GM19438 (cell line): Measurements from ENCODE around the gene SMAD9.
"Not testable (repeated sequence)": the region's sequence is repeated elsewhere in the genome, so short reads cannot be mapped to it uniquely, and the experiment has no call there.

ENCODE experiments used
- ATAC-seq: cut with Tn5 transposase; IDR thresholded peaks from one replicate; pipeline ENCODE4 v1.9.1; 2021; ENCODE audit warnings: low read depth; ENCODE audit not compliant: unreplicated experiment

Gene SMAD9

GRCh38 chr13:36912973-36913372 is 7.1 kb downstream of the SMAD9 start:
- ATAC-seq: no peak

DNA sequence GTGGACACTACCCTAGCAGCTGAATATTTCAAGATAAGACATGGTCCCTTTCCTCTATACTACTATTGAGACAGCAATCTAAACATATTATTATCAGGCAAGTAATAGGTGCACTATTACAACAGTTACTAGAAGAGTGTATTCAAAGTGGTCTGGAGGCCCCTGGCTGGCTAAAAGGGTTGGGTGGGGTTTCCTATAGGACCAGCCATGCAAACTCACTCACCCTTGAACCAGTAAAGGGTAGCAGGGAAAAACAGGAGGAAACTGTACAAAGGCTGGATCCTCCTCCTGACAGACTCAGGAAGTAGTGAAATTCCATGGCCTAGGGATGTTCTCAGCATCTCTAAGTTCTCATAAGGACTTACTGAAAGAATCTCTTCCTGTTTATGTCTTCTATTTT is 7.7 kb downstream of the SMAD9 start:
- ATAC-seq: no peak

GRCh38 chr13:36910545-36910944 is 9.5 kb downstream of the SMAD9 start:
- ATAC-seq: no peak

- ATAC-seq: no peak
Measured at GRCh38 chr13:36907821-36908220, 12.2 kb downstream of the SMAD9 start.

GRCh38 chr13:36907266-36907665 is 12.8 kb downstream of the SMAD9 start:
- no peak for ATAC-seq

DNA sequence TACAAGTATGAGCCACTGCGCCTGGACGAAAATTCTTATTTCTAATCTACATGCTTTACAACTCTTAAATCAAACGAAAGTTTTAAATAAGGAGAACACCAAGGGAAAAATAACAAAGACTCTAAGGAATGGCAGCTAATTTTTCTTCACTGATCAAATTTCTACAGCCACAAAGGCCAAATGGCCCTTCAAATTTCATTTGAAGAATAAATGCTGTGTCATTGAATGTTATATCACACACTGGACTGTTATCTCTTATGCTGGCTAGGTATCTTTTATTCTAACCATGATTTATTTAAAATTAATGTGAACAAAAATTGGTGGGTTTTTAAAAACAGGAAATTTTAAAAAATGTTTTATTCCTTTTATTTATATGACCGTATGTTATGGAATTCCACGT is 14.1 kb downstream of the SMAD9 start:
- no peak for ATAC-seq

DNA sequence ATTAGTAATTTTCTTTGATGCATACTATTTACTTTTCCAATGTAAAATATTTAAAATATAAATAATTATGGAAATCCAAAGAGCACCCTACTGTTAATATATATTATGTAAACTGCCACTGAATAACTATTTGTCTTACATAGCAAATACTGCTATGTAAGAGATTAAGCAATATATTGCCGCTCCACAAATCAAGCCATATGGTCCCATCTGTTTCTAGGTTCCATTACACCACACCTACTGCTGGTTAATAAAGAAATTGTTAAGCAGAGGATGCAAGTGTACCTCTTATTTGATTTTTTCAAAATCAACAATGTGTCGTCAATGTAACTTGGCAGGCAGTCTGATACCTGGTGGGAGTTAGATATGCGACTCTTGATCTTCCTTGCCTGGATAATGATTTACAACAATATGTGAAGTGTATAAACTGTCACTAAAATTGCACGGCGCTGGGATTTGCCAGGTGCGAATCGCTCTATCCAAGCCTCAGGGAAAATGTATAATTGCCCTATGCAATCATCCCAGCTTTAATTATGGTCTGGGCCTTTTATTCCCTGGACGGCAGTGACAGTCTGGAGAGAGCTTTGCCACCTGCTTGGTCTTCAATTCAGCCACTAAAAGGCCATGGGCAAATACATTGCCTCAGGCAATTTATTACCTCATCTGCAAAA is 16.0 kb downstream of the SMAD9 start:
- ATAC-seq: no peak

GRCh38 chr13:36897054-36897616 is 22.9 kb downstream of the SMAD9 start:
- ATAC-seq: no peak

GRCh38 chr13:36891752-36892151 is 28.3 kb downstream of the SMAD9 start:
- no peak for ATAC-seq

DNA sequence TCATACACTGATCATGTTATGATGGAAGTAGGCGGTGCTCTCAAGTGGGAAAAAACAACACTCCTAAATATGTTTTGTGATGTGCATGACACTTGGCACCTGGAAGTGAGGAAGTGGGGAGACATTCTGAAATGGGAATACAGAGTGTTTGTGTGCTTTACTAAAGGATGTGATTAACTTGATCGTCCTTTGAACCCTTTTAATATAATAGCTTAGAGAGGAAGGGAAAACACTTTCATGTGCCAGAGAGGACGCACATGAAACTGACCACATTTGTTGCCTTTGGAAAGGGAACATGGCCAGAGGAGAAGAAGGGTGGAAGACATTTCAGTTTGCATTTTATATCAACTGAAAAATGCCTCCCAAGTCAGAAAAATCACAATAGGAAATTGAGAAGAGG is 31.4 kb downstream of the SMAD9 start:
- ATAC-seq: no peak

DNA sequence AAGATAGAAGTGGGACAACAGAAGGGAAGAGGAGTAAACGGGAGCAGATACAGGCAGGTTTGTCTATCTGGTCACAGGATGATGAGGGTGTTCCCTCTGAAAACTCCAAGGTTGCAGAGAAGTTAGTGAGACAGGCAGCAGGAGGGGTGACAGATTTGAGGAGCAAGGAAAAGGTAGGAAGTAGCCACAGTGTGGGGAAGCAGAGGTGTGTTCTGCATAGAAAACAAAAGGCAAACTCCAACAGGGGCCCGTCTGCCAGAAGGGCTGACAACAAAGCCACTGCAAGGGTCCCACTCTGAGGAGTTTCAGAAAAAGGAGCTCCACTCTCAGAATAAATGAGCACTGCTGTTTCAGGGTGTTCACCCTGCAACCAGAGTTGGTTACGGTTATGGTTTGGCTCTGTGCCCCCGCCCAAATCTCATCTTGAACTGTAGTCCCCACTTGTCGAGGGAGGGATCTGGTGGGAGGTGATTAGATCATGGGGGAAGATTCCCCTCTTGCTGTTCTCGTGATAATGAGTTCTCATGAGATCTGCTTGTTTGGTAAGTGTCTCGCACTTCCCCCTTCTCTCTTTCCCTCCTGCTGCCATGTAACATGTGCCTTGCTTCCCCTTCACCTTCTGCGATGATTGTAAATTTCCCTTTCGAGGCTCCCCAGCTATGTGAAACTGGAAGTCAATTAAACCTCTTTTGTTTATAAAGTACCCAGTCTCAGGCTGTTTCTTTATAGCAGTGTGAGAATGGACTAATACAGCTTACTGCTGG is 32.1 kb downstream of the SMAD9 start:
- no peak for ATAC-seq

DNA sequence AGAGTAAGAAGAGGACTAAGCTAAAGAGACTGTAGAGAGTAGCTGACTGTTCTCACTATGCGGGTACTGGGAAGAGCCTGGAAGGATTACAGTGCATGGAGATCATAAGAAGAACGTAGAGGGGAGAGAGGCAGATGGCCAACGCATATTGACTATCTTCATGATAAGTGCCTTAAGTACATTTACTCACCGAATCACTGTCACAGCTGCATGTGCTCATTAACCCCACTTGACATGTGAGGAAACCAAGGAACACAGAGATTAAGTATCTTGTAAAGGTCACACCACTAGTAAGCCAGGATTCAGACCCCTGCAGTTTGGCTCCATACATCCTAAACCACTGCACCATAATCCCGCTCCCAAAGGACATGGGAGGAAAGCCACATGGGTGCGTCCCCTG is 34.1 kb downstream of the SMAD9 start:
- no peak for ATAC-seq

- ATAC-seq: no peak
Measured at GRCh38 chr13:36884235-36884634, 35.8 kb downstream of the SMAD9 start.

DNA sequence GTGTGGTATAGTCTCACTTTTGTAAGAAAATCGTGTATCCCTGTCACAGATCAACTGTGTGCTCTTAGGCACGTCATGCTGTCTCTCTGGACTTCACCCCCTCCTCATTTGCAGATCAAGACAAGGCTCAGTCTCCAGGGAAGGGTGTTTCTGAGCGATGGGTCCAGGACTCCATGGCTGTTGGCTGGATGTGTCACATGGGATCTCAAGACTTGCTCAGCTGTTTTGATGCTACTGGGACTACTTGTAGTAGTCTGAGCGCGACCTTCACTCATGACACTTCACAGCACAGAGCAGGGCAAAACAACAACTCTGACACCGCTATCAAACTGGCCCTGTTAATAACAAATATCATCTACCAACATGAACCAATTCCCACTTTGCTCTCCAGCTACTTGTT is 36.2 kb downstream of the SMAD9 start:
- no peak for ATAC-seq

- not testable (repeated sequence) for ATAC-seq
Measured at GRCh38 chr13:36883392-36883791, 36.6 kb downstream of the SMAD9 start.

DNA sequence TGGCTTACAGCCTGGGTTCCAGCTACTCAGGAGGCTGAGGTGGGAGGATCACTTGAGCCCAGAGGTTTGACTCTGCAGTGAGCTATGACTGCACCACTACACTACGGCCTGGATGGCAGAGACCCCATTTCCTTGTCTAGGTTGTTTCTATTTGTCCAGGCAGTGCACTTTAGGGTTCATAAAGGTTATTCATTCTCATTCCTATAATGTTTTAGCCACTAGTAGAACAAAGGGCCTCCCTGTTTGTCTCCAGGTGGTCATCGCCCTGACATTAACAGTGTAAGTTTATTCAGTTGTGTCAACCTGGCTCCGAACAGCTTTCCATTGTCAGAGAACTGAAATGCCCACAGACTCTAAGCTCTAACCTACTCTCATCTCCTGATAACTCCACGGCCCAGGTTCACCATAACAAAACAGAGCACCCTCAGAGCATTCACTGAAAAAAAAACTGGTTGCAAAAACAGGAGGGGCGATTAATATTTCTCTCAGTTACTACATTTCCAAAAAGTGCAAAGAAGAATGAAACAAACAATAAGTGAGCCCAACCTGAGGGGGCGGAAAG is 37.1 kb downstream of the SMAD9 start:
- ATAC-seq: no peak

DNA sequence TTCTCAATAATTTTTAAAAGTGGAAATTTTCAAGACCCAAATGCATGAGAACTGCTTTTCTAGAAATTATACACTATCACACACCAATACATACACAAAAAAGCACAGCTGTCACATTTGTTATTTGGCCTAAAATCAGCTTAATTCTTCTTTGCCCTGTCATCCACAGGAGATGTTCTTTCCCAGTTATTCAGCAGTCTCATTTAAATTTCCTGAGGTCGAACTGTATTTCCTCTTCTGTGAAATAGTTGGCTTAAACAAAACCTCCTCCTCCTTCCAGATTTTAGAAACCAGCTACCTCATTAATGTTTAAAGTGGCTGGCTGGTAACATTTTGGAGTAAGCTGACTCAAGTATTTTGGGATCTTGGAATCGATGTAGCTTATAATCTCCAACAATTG is 39.1 kb downstream of the SMAD9 start:
- ATAC-seq: no peak

- no peak for ATAC-seq
Measured at GRCh38 chr13:36879218-36879938, 40.7 kb downstream of the SMAD9 start.

DNA sequence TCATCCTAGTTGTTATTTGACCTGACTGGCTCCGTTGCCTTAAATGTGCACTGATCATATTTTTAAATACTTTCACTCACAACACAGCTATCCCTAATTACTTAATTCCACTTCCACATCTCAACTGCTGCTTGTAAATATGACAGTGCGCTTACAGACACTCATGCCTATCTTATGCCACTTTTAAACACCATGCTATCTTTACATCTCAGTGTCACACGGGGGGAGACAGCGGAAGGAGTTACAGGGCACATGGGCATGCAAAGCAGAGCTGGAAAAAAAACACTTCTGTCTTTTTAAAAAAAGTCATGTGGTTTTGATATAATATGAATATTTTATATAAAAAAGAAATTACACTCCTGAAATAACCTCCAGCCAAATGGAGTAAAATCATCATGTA is 44.1 kb downstream of the SMAD9 start:
- ATAC-seq: no peak

GRCh38 chr13:36875431-36875830 is 44.6 kb downstream of the SMAD9 start:
- no peak for ATAC-seq

DNA sequence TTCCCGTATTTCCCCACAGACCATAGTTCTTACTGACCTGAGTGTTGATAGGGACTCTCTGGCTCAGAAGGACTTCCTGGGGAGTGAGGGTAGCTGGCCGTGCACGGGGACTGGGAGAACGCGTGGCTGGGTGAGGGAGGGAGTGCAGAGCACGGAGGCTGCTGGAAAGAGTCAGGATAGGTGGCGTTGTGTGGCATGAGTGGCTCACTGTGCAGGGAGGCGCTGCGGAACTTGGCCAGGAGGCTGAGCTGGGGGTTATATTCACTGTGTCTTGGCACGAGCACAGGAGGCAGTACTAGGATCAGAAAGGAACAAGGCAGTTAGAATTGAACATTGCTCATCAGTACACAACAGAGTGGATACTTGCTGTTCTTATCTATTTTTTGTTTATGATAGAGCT is 47.4 kb downstream of the SMAD9 start:
- no peak for ATAC-seq
